K562 (cell line): ENCODE data around the gene RNU1-4. TPM values are rescaled to one million over a fixed set of nuclear protein-coding genes. Genes with fewer than 3 reads are reported as not detected.
"Not testable (repeated sequence)": the region's sequence is repeated elsewhere in the genome, so short reads cannot be mapped to it uniquely, and the experiment has no call there.

Experiments
- DMBX1 ChIP-seq: fragments of 250-450 bp; sonication (Bioruptor Pico); IDR thresholded peaks from 2 replicates; pipeline ENCODE4 v1.8.0; 2022; ENCODE audit warnings: inconsistent platforms, mild to moderate bottlenecking, moderate library complexity, borderline replicate concordance
- MYC ChIP-seq, 2 experiments: fragments of 250-450 bp in 1 of 2; sonication (Bioruptor Pico) in 1 of 2; IDR thresholded peaks; 2 replicates each; pipeline versions ENCODE4 v1.5.1 to v1.6.1; 2012 to 2021; ENCODE audit warnings: low read depth in 2 of 2, borderline replicate concordance in 1 of 2, improper control_type of control experiment in 1 of 2, low read length in 1 of 2, mild to moderate bottlenecking in 1 of 2, moderate library complexity in 1 of 2
- NR2C1 ChIP-seq, 2 experiments: fragments of 450-650 bp; IDR thresholded peaks; 2 replicates each; pipeline ENCODE4 v1.6.1; 2017; ENCODE audit warnings: mild to moderate bottlenecking in 2 of 2, antibody characterized with exemption in 1 of 2, inconsistent platforms in 1 of 2, missing compliant biosample characterization in 1 of 2, missing genetic modification characterization in 1 of 2
- TCF15 ChIP-seq: fragments of 250-450 bp; sonication (Bioruptor Pico); IDR thresholded peaks from 2 replicates; pipeline ENCODE4 v1.8.0; 2022; ENCODE audit warnings: moderate library complexity, mild to moderate bottlenecking, inconsistent platforms
- ZBTB11 ChIP-seq, 3 experiments: fragments of 200-800 bp in 1 of 3; fragments of 250-450 bp in 1 of 3; fragments of 450-650 bp in 1 of 3; sonication (Bioruptor Pico) in 1 of 3; sonication (Bioruptor generic) in 1 of 3; formaldehyde crosslinking in 1 of 3; IDR thresholded peaks; 2 replicates each; pipeline versions ENCODE4 v1.6.1 to v1.8.0; 2016 to 2022; ENCODE audit warnings: mild to moderate bottlenecking in 2 of 3, missing genetic modification characterization in 2 of 3, missing compliant biosample characterization in 1 of 3, moderate library complexity in 1 of 3
- ZNF407 ChIP-seq: fragments of 450-650 bp; IDR thresholded peaks from 2 replicates; pipeline ENCODE4 v1.6.1; 2016; ENCODE audit warnings: low read depth
- ZNF76 ChIP-seq: fragments of 250-450 bp; sonication (Bioruptor Pico); IDR thresholded peaks from 2 replicates; pipeline ENCODE4 v1.4.0; 2020; ENCODE audit warnings: mild to moderate bottlenecking, moderate library complexity, borderline replicate concordance
- polyA plus RNA-seq, 8 experiments: library from polyadenylated mRNA; depleted of rRNA in 4 of 8; stranded (reverse) in 5 of 8; unstranded in 3 of 8; fragments of >200 nt; fragmentation: Nextera tagmentation in 2 of 8; fragmentation: Illumina TruSeq in 1 of 8; extraction: Ambion mirVana in 2 of 8; extraction: Trizol in 1 of 8; gene quantifications; 2 replicates each; pipeline versions ENCODE4 v1.2.1 to v1.2.3, GENCODE V29; 2011 to 2014; ENCODE audit warnings: inconsistent platforms in 1 of 8, missing spikeins in 1 of 8
- total RNA-seq, 7 experiments: library from RNA; depleted of rRNA in 6 of 7; stranded (reverse); fragments of >200 nt in 6 of 7; fragmentation: Illumina TruSeq in 2 of 7; extraction: Trizol in 2 of 7; gene quantifications; 2 replicates each; pipeline versions ENCODE4 v1.2.1 to v1.2.3, GENCODE V29; 2011 to 2021; ENCODE audit warnings: low replicate concordance in 1 of 7
- TF ChIP-seq, protein P1 (sequence below): fragments of 250-450 bp; sonication (Bioruptor Pico); IDR thresholded peaks from 2 replicates; pipeline ENCODE4 v1.4.0; 2020; ENCODE audit warnings: mild to moderate bottlenecking, moderate library complexity

RNU1-4 gene
- total and polyA plus RNA-seq, 9 of the 15 experiments (the other 6 are each of a cell fraction or from before 2014, with no cell fraction given) = under 0.01 to 32,823 (median 2,538) TPM; not detected in 4

DNA sequence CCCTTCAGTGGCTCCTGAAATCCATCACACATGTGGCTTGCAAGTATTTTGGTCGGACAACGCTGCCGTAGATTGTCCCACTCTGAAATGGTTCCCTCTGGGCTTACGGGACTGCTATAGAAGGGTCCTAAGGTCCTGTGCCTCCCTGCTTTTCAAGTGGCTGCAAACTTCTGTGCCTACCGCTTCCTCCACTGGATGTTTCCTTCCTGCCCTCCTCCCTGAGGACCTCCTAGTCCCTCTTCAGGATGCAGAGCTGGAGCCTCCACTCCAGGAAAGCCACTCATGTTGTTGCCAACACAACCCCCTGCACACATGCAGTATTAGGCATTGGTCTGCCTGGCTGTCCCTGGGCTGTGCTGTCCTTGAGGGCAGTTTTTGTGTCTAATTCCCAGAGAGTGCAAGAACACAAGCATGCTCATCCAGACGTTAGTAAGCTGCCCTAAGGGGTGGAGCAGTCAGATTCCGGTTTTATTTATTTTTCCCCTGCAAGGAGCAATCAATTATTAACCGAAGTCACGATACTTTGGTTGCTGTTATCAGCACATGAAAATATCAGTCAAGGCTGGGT, 26.5 kb downstream of the RNU1-4 start (continued):
- TF ChIP-seq ZBTB11 (CRISPR knock-in tag; IDR thresholded peaks at IDR 0.05) (peak in 2 of 3 experiments; percentile 78 to 94; a peak in 3 of 6 replicates), NR2C1 (tag; IDR thresholded peaks at IDR 0.05) (peak; percentile 55), DMBX1 (CRISPR knock-in tag) (peak; percentile 66; the same call in 1 of the 2 replicates), ZNF407 (peak; percentile 91), MYC (IDR thresholded peaks at IDR 0.05; ENCODE audit: low read depth, low read length) (peak; percentile 75), MYC (CRISPR knock-in tag; IDR thresholded peaks at IDR 0.05; ENCODE audit: borderline replicate concordance, low read depth) (0 out of 2 replicates have a peak, but pooled peaks have one; percentile 61), ZNF76 (CRISPR knock-in tag) (0 out of 2 replicates have a peak, but pooled peaks have one; percentile 50), TCF15 (CRISPR knock-in tag) (0 out of 2 replicates have a peak, but pooled peaks have one; percentile 61)
- TF ChIP-seq NR2C1 (IDR thresholded peaks at IDR 0.05) = not testable (repeated sequence)
- TF ChIP-seq, protein P1, sequence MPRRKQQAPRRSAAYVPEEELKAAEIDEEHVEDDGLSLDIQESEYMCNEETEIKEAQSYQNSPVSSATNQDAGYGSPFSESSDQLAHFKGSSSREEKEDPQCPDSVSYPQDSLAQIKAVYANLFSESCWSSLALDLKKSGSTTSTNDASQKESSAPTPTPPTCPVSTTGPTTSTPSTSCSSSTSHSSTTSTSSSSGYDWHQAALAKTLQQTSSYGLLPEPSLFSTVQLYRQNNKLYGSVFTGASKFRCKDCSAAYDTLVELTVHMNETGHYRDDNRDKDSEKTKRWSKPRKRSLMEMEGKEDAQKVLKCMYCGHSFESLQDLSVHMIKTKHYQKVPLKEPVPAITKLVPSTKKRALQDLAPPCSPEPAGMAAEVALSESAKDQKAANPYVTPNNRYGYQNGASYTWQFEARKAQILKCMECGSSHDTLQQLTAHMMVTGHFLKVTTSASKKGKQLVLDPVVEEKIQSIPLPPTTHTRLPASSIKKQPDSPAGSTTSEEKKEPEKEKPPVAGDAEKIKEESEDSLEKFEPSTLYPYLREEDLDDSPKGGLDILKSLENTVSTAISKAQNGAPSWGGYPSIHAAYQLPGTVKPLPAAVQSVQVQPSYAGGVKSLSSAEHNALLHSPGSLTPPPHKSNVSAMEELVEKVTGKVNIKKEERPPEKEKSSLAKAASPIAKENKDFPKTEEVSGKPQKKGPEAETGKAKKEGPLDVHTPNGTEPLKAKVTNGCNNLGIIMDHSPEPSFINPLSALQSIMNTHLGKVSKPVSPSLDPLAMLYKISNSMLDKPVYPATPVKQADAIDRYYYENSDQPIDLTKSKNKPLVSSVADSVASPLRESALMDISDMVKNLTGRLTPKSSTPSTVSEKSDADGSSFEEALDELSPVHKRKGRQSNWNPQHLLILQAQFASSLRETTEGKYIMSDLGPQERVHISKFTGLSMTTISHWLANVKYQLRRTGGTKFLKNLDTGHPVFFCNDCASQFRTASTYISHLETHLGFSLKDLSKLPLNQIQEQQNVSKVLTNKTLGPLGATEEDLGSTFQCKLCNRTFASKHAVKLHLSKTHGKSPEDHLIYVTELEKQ (CRISPR knock-in tag) = peak; percentile 48; the same call in 1 of the 2 replicates
